NCI-H2171 treated with DMSO at 0.1 percent for 48 hours (cell line): ENCODE data around the gene NAV2.
"Not testable (repeated sequence)": the region's sequence is repeated elsewhere in the genome, so short reads cannot be mapped to it uniquely, and the experiment has no call there.

Experiments
- DNase-seq: peaks from one replicate; lab custom pipeline; 2025; lab: John Stamatoyannopoulos, UW

The NAV2 gene

GRCh38 chr11:19903620-19904069 lies 191.0 kb downstream of the NAV2 start:
- DNase-seq, result peak; percentile 76

- peak; percentile 9 for DNase-seq
Observed at GRCh38 chr11:19905280-19905853, 192.7 kb downstream of the NAV2 start.

GRCh38 chr11:19906126-19906525 lies 193.5 kb downstream of the NAV2 start:
- DNase-seq, result no peak

DNA sequence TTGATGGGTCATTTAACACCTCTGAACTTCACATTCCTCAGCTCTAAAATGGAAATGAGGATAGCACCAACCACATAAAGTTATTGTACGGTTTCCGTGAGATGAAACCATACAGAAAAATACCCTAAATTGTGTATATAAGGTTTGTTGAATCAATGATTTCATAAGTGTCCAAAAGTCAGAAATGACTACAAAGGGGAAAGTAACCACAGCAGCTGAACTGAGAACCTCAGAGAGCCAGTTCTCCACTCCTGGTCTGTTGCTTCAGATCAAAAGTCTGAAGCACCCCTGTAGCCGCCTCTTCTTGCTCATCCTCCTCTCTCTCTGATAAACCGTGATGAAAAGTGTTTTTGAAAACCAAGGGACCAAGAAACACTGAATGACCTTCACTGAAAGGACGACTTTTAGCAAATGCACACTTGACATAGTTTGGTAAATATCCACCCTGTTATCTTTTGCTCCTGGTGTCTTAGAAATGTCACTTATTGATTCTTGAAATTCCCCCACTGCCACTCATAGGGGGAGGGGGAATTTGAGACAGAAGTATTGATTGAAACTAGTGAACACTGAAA lies 194.5 kb downstream of the NAV2 start:
- no peak for DNase-seq

GRCh38 chr11:19907839-19908238 lies 195.2 kb downstream of the NAV2 start:
- DNase-seq, result no peak

GRCh38 chr11:19910931-19911330 lies 198.3 kb downstream of the NAV2 start:
- no peak for DNase-seq

DNA sequence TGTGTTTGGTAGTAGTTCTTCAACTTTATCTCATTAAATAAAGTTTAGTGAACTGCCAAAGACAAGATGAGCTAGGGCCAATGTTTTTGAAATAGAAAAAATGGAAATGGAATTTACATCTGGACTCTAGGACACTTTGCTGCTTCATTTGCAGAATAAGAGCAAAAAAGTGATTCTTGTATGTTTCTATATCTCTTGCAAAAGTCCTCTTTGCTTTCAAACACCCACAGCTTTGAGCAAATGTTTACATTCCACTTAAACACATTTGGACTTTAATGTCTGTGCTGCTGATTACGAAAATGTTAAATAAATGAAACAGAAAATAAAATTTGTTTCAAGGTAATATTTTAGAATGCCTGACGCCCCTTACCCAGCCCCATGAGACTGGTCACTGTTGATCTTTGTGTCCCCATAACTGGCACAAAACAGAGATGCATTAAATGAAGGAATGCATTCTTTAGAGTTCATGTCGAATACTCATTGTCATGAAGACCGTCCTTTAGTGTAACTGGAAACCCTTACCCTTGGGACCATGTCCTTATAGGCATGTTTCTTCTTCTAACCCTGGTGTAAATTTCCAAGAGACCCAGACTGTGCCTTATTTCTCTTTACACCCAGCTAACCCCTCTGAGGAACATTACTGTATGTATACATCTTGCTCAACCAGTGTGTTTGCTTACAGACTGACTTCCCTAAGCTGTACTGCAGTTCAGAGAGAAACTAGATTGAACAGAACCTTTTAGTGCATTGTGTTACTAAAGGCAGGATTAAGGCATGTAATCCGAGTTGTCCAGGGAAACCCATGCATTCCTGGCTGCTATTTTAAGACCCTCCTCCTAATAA lies 199.7 kb downstream of the NAV2 start:
- no peak for DNase-seq

DNA sequence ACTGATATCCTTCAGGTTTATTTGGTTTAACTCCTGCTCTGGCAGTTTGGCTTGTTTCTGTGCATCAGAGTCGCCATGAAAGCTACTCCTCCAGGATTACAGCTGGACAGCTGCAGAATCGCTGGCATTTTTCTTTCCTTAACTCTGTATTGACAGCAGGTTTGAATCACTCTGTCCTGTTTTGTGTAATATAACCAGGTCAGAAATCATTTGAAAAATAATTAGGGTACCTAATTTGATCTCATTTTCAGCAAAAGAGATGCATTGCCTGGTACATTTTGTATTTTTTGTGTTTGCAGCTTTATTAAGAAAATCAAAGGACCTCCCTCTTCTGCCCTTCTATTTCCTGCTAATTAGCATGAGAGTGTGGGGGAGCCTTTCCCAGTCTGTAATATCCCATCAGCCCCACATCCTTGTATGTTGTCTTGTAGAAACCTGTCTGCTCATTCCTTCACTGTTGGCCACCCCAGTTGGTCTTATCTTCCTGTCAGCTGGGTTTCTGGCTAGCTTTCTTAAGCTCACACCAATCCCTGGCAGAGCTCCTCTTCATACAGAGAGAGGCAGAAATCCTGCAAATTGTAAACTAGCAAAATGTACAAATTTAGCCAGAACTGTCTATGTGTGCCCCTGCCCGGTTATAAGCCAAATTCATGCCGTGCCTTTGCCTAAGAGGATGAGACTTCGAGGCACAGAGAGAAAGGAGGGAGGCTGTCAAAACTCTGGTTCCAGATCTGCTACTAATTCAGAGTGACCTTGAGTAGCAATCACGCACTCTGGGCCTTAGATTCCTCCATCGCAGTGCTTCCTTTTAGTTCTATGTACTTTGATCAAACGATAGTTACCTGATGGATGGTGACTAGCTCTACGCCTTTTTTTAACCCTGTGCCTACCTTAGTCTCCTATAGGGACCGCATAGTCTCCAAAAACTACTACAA lies 200.6 kb downstream of the NAV2 start:
- no peak for DNase-seq

DNA sequence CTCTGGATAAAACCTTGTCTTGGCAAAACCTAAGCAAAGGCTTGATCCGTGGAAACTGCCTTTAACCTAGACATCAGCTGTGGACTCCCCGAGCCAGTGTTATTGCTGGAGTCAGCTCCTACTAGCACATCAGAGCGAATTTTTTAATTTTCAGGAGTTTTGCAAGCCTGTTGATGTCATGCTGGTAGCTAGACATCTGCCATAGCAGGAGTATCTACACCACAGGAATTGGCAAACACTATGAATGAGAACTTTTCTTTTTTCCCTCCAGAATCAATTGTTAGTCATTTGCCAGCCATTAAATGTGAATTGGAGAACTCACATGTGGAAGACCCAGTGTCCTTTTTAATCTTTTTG lies 201.2 kb downstream of the NAV2 start:
- DNase-seq, result no peak

- DNase-seq, result no peak
Observed at GRCh38 chr11:19915808-19916207, 203.2 kb downstream of the NAV2 start.

GRCh38 chr11:19917069-19917468 lies 204.4 kb downstream of the NAV2 start:
- no peak for DNase-seq

DNA sequence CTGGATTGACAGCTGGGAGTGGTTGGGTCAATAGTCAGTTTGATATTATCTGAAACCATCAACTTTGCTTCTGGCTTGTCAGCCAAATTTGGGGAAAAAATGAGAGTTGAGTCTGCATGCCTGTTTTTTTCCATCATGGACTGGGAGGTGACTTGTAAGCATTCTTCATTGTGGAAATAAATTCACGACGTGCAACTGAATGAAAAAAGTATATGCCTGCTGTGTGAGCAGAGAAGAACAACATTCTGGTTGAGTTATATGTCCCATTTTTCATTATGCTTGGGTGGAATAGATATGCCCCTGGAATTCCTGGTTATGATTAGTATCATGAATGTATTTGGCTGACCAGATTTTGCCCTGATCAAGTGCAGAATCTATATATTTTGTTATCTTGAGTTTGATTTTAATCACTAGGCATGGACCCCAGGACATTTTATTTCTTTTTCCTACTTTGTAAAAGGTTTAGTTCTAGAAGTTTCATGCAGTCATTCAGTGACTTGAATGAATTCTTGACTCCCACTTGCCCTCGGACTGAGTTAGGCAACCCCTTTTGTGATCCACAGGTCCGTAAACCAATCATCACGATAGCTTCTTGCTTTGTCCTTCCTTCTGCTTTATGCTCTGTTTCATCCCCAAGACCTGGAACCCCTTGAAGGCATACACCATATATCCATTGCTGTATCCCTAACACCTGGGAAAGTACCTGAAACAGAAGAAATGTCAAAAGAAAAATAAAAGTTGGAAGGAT lies 205.8 kb downstream of the NAV2 start:
- no peak for DNase-seq

DNA sequence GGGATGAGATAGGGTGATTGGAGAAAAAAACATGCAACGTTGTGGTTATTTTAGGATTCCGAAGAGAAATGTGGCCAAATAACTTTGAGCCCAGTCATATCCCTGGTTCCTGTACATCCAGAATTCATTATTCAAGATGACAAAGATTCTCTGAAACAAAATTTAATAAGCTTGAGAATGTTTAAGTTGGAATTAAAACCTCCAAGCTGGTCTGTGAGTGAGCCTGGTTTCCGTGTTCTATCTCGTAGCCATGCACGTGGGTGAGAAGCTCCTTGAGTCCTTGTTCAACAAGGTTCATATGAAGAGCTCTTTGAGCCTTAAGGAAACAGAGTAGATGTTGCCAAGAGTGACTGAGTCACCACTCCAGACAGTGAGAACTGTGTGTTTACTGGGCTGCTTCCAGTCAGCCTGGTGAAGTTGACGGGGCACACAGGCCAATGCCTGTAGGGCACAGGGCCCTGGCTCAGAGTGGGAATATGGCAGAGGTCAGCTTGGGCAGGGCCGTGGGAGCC lies 206.5 kb downstream of the NAV2 start:
- DNase-seq, result no peak

- DNase-seq, result no peak
Observed at GRCh38 chr11:19920982-19921381, 208.3 kb downstream of the NAV2 start.

- no peak for DNase-seq
Observed at GRCh38 chr11:19921976-19922688, 209.5 kb downstream of the NAV2 start.

GRCh38 chr11:19922689-19923035 lies 210.0 kb downstream of the NAV2 start:
- no peak for DNase-seq

GRCh38 chr11:19923626-19924025 lies 211.0 kb downstream of the NAV2 start:
- DNase-seq, result no peak

DNA sequence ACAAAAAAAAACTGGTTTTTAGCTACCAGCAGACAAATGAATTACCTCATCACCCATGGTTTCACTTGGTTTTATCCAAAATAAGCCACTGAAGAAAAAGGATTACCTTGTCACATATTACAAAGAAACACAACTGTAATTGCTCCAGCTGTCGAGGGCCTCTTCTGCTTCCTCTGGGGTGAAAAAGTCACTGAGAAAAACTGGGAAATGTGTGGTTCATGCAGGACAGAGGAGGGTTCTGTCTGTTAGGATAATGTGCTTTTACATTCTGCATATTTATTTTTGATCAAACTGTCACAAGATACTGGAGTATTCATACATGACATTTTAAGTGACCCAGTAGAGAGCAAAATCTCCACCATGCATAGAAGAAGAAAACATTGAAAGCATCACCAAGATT lies 211.7 kb downstream of the NAV2 start:
- DNase-seq, result no peak

GRCh38 chr11:19924716-19925115 lies 212.1 kb downstream of the NAV2 start:
- no peak for DNase-seq

- not testable (repeated sequence) for DNase-seq
Observed at GRCh38 chr11:19927403-19927802, 214.8 kb downstream of the NAV2 start.

DNA sequence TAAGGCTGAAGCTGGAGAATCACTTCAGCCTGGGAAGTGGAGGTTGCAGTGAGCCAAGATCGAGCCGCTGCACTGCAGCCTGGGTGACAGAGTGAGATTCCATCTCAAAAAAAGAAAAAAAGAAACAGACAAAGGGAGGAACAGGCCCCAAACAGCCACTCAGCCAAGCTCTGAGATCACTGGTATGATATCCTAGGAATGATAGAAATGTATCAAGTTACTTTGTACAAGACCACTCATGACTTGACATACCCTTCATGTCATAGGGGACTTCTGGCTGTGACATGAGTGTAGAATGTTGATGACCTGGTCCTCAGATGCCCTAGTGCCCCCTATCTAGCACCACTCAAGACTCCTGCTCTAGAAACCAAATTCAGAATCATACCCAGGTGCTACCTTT lies 216.5 kb downstream of the NAV2 start:
- no peak for DNase-seq
